ENCODE results near the gene FRAT2.

Gene FRAT2

DNA sequence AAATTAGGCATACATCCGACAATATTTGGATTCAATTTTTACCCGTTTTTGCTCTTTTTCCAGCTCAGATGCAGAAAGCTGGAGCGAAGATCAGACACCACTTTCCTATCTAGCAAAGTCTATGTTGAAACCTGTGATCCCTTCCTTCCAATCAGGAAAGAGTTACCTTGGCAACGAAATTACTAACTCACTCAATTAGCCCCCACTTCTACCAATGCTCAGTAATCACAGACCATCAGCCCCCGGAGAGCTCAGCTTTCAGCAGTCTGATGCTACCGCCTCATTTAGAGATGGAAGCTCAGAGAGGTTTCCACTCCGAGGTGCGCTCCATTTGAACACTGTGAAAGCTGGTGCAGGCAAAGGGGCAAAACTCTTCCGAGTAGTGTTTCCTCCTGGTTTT is 8.8 kb downstream of the FRAT2 start:
- no peak for DNase-seq (ENCODE audit: low spot score)

DNA sequence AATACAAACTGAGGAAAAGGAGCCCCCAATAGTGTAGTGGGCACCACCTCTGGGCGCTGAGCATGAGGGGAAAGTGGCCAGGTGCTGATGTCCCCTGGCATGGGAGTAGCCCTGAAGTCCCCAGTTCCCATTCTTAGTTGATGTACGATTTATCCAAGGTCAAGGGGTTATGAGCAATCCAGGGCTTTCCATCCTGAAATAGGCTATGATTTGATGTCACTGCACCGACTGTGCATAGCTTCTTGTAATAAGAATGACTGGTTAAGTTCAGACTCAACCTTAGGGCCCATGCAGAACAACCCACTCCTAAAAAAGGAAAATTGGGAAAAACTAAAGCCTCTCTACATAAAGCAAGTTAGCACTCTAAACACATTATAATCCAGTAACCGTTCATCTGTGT is 11.0 kb downstream of the FRAT2 start:
- DNase-seq (ENCODE audit: low spot score): no peak

DNA sequence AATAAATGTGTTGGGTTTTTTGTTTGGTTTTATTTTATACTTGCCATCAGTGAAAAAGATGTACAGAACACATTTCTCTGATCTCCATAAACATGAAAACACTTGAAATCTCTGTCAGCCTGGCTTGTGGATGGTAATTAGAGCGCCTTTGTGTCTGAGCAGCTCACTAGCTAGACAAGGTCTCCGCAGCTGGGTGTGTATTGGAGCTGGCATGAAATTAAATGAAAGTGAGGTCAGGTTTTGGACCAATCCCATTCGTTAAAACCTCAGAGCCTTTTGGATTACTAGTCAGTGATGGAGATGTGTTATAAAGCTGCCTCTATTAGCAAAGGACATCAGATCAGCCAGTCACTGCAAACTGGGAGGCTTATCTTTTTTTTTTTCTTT is 12.7 kb downstream of the FRAT2 start:
- DNase-seq (ENCODE audit: low spot score): no peak

DNA sequence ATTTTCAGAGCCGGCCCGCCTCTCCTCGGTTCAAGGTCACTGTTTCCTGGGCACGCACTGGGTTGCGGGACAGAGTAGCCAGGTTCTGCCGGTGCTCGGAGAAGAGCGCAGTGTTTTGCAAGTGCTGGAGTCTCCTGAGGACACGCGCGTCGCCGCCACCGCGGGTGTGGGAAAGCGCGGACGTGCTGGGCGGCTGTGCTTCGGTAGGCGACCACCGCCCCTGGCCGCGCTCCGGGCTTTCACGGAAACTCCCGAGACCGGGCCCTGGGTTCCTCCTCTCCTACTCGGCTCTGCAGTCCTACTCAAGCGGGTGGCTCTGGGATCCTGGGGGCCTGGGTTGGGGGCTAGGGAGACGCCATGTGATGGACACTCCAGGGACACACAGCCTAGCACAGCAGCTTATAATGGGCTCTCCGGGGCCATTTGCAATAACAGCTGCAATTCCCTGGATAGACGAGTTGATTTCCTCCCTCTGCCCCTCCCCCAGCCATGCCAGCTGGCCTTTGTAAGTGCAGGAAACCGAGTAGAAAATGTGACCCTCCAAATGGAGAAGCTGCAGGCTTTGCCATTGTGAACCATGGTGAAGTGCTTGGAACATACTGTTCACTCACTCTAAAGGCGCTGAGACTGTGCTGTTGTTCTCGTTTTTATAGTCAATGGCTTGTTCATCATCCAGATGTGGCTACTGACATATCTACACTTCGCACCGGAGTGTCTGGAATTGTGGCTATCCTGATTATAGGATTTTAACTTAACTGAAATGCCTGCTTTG is 13.3 kb downstream of the FRAT2 start:
- DNase-seq (ENCODE audit: low spot score): no peak

DNA sequence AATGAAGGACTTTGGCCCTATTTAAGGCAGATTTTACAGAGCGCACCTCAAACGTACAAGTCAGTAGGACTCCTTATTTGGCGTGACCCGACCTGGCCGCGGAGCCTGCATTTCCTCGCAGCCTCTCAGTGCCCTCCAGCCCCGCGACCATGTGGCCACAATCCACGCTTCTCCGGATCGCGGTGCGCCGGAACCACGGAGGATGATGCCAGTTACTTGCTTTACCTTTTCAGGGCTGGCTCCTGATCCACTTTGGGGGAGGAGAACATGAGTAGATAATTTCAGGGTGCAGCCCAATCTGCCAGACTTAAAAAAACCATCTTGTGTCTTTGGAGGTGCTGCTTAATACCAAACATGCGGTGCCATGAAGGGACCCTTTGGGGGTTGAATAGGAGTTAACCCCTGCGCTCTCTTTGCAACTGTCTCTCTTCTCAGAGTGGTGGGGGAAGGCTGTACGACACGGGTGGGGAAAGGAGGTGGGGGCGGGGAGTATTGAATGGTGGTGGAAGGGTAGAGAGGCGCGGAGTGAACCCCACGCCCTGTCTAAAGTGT is 14.0 kb downstream of the FRAT2 start:
- DNase-seq (ENCODE audit: low spot score): no peak

DNA sequence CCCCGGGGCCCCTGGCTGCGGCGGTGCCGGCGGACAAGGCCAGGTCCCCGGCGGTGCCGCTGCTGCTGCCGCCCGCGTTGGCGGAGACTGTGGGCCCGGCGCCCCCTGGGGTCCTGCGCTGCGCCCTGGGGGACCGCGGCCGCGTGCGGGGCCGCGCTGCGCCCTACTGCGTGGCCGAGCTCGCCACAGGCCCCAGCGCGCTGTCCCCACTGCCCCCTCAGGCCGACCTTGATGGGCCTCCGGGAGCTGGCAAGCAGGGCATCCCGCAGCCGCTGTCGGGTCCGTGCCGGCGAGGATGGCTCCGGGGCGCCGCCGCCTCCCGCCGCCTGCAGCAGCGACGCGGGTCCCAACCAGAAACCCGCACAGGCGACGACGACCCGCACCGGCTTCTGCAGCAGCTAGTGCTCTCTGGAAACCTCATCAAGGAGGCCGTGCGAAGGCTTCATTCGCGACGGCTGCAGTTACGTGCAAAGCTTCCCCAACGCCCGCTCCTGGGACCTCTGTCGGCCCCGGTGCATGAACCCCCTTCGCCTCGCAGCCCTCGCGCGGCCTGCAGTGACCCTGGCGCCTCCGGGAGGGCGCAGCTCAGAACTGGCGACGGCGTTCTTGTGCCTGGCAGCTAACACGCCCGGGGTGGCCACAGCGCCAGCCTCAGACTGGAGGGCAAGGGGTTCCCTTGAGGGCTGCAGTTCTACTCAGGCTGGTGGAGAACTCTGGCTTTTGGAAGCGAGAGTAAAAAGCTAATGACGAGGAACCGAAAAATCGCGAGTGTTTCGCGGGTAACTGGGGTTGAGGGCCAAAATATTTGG is 14.7 kb downstream of the FRAT2 start:
- DNase-seq (ENCODE audit: low spot score): peak; percentile 55

DNA sequence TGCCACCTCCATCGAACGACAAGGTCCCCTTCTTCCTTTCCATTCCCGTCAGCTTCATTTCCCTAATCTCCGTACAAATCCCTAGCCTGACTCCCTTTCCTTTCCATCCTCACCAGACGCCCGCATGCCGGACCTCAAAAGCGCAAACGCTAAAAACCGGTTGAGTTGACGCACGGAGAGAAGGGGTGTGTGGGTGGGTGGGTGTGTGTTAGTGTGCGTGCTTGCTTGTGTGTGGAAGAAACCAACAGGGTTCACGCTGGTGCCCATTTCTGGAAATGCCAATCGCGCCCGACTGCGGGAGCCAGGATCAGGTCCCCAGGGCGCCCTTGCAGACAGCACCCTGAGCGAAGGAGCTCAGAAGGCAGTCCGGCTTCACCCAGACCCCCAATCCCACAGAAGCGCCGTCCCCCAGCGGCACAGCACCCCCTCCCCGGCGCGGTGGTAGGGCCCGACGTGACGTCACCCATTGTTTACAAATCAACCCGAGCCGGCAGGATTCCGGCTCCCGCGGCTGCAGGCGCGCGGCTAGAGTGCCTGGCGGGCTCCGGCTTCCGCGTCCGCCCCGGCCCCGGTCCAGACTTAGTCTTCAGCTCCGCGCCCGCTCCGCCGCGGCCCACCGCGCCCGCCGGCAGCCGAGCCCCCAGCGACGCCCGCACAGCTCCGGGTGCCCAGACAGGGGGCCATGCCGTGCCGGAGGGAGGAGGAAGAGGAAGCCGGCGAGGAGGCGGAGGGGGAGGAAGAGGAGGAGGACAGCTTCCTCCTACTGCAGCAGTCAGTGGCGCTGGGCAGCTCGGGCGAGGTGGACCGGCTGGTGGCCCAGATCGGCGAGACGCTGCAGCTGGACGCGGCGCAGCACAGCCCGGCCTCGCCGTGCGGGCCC is 15.5 kb downstream of the FRAT2 start, which contains the start of gene FRAT1:
Gene FRAT1 (plus strand): TSS at position 500 of the 880 bp plus-strand sequence. CDS start 183 bp downstream, at position 683.
- DNase-seq (ENCODE audit: low spot score): peak; percentile 91

DNA sequence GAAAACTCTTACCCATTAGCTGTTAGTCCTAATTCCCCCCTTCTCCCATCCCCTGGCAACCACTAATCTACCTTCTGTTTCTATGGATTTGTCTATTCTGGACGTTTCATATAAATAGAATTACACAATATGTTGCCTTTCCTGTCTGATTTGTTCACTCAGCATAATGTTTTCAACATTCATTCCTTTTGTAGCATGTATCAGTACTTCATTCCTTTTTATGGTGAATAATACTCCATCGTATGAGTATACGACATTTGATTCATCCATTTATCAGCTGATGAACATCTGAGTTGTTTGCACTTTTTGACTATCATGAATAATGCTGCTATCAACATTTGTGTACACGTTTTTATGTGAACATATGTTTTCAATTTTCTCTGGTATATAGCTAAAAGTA is 19.9 kb downstream of the FRAT2 start:
- no peak for DNase-seq (ENCODE audit: low spot score)

DNA sequence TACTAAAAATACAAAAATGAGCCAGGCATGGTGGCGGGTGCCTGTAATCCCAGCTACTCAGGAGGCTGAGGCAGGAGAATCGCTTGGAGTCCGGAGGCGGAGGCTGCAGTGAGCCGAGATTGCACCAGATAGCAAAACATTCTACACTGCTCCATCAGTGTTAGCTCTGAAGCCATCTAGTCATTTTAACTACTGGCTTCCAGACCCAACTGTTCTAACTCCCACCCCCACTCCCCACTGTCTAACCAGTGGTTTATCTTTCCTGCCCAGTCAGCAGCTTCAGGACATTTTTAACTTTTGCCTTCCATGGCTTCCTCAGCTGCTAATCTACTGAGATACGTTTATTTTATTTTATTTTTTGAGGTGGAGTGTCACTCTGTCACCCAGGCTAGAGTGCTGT is 21.6 kb downstream of the FRAT2 start:
- DNase-seq (ENCODE audit: low spot score): no peak

DNA sequence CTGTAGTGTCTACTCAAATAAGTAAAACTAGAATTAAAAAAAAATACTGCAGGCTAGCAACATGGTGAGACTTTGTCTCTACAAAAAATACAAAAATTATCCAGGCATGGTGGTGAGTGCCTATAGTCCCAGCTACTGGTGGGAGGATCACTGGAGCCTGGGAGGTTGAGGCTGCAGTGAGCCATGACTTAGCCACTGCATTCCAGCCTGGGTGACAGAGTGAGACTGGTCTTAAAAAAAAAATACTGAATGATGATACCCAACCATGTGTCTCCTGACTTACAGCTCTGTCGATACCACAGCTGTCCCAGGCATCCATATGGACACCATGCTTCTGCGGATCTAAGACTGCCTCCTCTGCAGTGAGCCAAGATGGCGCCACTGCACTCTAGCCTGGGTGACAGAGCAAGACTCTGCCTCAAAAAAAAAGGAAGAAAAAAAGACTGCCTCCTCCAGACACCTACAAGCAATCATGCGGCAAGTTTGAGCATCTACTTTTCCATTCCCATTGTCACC is 23.4 kb downstream of the FRAT2 start:
- no peak for DNase-seq (ENCODE audit: low spot score)

DNA sequence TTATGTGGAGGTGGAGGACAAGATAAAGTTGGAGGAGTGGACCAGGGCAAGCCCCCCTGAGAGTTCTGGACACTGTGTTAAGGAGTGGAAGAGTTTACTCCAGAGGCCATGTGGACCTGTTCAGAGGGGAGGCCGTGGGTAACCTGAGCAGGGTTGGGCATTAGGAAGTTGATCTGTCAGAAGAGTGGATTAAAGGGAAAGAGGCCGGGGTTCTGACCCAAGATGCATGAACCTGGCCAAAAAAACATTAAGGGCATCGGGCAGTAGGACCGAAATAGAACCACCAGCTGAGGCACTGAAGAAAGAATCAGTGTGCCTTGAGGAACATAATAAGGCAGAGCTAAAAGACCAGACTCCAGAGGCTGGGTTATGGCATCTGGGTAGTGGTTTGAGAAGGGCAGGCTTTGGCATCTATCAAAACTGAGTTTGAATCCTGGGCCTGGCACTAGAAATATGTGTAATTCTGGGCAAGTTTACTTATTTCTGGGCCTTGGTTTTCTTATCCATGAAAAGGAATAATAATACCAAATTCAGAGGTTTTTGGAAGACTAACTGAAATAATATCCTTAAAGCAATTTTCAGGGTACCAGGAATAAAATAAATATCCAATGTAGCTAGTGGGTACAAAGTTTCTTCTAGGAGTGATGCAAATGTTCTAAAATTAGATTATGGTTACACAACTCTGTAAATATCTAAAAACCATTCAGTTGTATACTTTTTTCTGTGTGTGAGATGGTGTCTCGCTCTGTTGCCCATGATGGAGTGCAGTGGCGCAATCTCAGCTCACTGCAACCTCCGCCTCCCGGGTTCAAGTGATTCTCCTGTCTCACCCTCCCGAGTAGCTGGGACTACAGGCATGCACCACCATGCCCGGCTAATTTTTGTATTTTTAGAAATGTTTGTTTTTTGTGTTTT is 26.4 kb downstream of the FRAT2 start:
- DNase-seq (ENCODE audit: low spot score): no peak

DNA sequence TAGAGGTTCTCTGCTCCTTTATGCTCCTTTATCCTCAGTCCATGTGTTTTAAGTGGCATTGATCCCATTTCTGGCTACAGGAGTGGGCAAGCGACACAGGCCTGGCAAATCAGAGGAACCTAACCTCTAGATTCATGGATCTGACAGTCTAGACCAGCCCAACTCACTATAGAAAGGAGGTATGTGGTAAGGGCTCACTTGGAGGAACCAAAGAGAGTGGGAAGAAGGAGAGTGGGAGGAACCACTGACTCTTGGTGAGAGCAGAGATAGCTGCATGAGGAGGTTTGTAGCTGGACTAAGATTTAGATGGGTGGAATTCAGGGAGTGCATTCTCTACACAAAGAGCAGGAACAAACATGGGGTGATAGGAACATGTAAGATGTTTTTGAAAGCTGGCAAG is 27.1 kb downstream of the FRAT2 start:
- DNase-seq (ENCODE audit: low spot score): no peak

DNA sequence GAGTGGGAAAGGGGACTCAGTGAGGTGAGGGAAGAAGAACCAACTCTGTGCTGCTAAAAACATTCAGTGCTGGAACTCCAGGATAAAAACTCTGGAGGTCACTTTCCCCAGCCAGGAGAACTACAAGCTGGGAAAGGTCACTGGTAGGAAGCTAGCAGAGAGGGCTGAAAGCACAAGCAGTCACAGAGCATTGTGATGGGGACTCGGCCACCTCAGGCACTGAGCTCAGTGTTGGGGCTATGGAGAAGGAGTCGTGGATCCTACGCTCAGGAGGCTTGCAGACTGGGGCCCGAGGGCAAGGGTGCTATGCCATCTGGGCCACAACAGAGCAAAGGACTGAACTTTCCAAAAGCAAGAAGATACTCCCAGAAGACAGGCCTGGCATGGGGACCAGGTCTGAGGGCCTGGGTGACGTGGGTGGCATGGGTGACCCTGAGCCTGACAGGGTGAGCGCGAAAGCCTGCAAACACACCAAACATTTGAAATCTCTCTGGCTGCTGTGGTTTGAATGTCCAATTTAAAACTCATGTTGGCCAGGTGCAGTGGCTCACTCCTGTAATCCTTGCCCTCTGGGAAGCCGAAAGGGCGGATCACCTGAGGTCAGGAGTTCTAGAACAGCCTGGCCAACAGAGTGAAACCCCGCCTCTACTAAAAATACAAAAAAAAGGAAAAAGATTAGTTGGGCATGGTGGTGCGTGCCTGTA is 32.3 kb downstream of the FRAT2 start:
- no peak for DNase-seq (ENCODE audit: low spot score)

DNA sequence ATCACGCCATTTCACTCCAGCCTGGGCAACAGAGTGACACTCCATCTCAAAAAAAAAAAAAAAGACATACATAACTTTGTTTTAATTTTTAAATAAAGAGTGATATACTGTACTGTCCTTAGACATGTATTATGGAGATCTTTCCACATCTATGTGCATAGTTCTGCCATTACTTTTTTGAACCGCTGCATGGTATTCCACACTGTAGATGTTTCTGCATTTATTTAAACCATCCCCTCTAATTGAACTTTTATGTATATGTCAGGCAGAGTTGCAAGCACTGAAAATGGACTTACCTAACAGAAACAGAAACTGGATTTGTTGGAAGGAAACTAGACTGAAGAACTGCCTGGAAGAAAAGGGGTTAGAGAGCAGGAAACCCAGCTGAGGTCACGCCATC is 33.5 kb downstream of the FRAT2 start:
- DNase-seq (ENCODE audit: low spot score): no peak

DNA sequence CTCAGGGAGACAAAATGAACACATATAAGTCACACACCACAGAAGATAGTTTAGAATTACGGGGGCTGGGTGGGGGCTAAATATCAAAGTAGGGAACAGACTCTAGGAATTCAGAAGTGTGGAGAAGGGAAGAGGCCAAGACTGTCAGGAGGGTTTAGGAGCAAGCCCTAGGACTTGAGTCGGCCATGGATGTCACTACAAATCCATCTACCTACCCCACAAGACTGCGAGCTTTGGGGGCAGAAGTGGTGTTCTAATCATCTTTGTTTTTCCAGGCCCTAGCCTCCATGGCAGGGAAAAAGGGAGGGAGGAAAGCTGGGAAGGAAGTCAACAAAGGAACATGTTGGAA is 36.3 kb downstream of the FRAT2 start:
- no peak for DNase-seq (ENCODE audit: low spot score)

DNA sequence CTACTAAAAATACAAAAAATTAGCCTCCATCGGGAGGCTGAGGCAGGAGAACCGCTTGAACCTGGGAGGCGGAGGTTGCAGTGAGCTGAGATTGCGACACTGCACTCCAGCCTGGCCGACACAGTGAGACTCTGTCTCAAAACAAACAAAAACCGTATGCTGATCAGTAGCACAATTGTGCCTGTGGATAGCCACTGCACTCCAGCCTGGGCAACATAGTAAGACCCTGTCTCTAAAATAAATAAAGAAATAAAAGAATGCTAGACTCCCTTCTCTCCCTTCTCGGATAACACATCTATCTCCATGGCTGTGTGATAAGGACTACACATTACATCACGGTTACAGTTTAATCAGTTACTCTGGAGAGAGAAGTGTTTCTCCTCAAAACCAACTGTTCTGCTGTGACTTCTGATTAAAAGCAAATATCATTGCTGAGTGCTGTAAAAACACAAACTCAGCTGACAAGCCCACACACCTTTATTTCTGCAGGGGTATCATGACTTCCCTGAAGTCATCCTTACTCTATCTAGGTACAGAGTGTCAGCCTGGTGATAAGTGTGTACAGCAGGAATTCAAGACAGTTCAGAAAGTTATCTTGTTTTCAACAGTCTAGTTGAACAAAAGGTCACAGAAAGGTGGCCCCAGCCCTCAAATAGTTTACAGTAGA is 36.8 kb downstream of the FRAT2 start:
- DNase-seq (ENCODE audit: low spot score): no peak

DNA sequence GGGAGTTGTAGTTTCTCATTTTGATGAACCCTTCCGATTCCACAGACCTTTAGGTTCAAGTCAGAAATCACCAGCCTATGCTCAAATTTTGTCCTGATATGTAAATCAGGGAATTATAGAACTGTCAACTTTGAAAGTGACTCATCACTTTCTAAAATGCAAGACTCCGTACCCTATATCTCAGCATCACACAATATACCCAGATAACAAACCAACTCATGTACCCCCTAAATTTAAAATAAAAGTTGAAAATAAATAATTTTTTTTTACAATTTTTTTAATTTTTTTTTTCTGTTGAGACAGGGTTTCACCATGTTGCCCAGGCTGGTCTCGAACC is 41.7 kb downstream of the FRAT2 start:
- DNase-seq (ENCODE audit: low spot score): no peak

DNA sequence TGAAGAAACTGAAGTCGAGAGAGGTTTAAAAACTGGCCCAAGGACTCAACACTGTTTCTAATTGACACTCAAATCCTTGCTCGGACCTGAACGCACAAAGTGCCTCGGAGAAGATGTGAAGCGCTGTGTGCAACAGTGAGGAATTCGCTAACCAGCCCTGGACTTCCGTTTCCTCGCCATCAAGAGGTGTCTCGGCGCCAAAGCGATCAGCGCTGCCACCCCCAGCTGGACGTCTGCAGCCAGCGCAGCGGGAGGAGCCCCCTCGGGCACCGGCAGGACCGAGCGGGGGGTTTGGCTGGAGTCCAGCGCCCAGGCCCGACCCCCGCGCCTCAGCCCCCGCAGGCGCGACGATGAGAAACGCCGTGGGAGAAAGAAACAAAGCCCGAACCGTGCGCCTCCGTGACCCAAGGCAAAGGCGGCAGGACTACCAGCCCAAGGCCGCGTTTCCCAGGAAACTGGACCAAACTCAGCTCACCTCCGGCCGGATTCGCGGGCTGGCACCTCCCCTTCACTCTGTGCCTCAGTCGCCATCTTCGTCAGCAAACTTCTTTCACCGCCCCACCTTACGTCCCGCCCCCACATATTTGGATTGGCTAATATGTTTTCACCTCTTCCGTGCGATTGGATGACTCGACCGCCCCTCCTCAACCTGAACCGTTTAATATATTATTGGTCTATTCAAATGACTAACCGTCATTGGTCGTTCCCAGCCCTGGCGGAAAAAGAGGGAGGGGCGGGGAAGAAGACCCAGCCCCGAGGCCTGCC is 42.2 kb downstream of the FRAT2 start, which contains the start of gene ARHGAP19:
Gene ARHGAP19 (minus strand): TSS at position 541 of the 765 bp plus-strand sequence. CDS start 10 bp downstream, at position 531.
- peak; percentile 96 for DNase-seq (ENCODE audit: low spot score)

All from AG20443 (cell line).